ENCODE data around the gene QRSL1.
A peak's percentile ranks its signal among the peaks of the same experiment; 100 is the strongest.

The QRSL1 gene

GRCh38 chr6:106705156-106705555 is 75.8 kb downstream of the QRSL1 start:
- Histone ChIP-seq H3K79me2 (ENCODE audit: control insufficient read depth, insufficient read depth, low read length) (no peaks in the 10 kb centered on the region), H3K9ac (ENCODE audit: low read length) (no peak overlapping the region), H2BK5ac (ENCODE audit: low read length) (no peak overlapping the region), H3K56ac (ENCODE audit: low read length) (no peak overlapping the region), H3K36me3 (ENCODE audit: control insufficient read depth, insufficient read depth, low read length) (no peaks in the 10 kb centered on the region), H3K4me1 (ENCODE audit: control insufficient read depth, low read depth, low read length) (no peaks in the 10 kb centered on the region), H3K4me2 (ENCODE audit: low read length) (no peak overlapping the region), H3K27me3 (ENCODE audit: insufficient read depth, low read length, poor library complexity) (no peaks in the 10 kb centered on the region), H4K8ac (ENCODE audit: low read depth, low read length) (no peak overlapping the region), H3K4me3 (ENCODE audit: low read length) (no peak overlapping the region), H3K79me1 (ENCODE audit: low read length) (no peaks in the 10 kb centered on the region), H3K27ac (ENCODE audit: low read depth, low read length) (no peak overlapping the region), H4K5ac (ENCODE audit: low read length) (no peak overlapping the region), H2AK5ac (ENCODE audit: low read length) (no peak overlapping the region), H3K23ac (ENCODE audit: low read length) (no peak overlapping the region), H3K4ac (ENCODE audit: low read depth, low read length) (no peak overlapping the region), H2BK15ac (replicated peaks; ENCODE audit: low read depth) (no peak overlapping the region), H3K18ac (ENCODE audit: low read length) (no peak overlapping the region), H2BK120ac (ENCODE audit: low read depth, low read length) (no peak overlapping the region)
- no CpG with 5 or more reads among the region's 6 CpGs for WGBS (ENCODE audit: extremely low coverage, insufficient coverage, low lambda C conversion rate)
- no peak for DNase-seq

GRCh38 chr6:106710580-106710979 is 81.2 kb downstream of the QRSL1 start:
- no peak overlapping the region for H3K4ac ChIP-seq (ENCODE audit: low read depth, low read length)
- no peak overlapping the region for H3K9ac ChIP-seq (ENCODE audit: low read length)
- H3K4me3 ChIP-seq (ENCODE audit: low read length) = no peak overlapping the region
- no peaks in the 10 kb centered on the region for H3K79me1 ChIP-seq (ENCODE audit: low read length)
- H4K5ac ChIP-seq (ENCODE audit: low read length) = no peak overlapping the region
- H3K56ac ChIP-seq (ENCODE audit: low read length) = no peak overlapping the region
- no peaks in the 10 kb centered on the region for H3K79me2 ChIP-seq (ENCODE audit: control insufficient read depth, insufficient read depth, low read length)
- no peak overlapping the region for H3K27ac ChIP-seq (ENCODE audit: low read depth, low read length)
- H3K4me2 ChIP-seq (ENCODE audit: low read length) = no peak overlapping the region
- no peaks in the 10 kb centered on the region for H3K36me3 ChIP-seq (ENCODE audit: control insufficient read depth, insufficient read depth, low read length)
- H2BK5ac ChIP-seq (ENCODE audit: low read length) = no peak overlapping the region
- WGBS (ENCODE audit: extremely low coverage, insufficient coverage, low lambda C conversion rate) = no CpG with 5 or more reads among the region's 1 CpG
- no peak overlapping the region for H4K8ac ChIP-seq (ENCODE audit: low read depth, low read length)
- no peak for DNase-seq
- H3K23ac ChIP-seq (ENCODE audit: low read length) = no peak overlapping the region
- peaks cover 2% of the 10 kb centered on the region for H3K4me1 ChIP-seq (ENCODE audit: control insufficient read depth, low read depth, low read length)
- no peak overlapping the region for H2BK120ac ChIP-seq (ENCODE audit: low read depth, low read length)
- no peak overlapping the region for H2BK15ac ChIP-seq (replicated peaks; ENCODE audit: low read depth)
- H3K18ac ChIP-seq (ENCODE audit: low read length) = peak overlapping the region; percentile 18
- no peaks in the 10 kb centered on the region for H3K27me3 ChIP-seq (ENCODE audit: insufficient read depth, low read length, poor library complexity)
- H2AK5ac ChIP-seq (ENCODE audit: low read length) = no peak overlapping the region

GRCh38 chr6:106714281-106714680 is 84.9 kb downstream of the QRSL1 start:
- no peaks in the 10 kb centered on the region for H3K27me3 ChIP-seq (ENCODE audit: insufficient read depth, low read length, poor library complexity)
- no peaks in the 10 kb centered on the region for H3K36me3 ChIP-seq (ENCODE audit: control insufficient read depth, insufficient read depth, low read length)
- no peak overlapping the region for H2BK5ac ChIP-seq (ENCODE audit: low read length)
- H3K4ac ChIP-seq (ENCODE audit: low read depth, low read length) = no peak overlapping the region
- DNase-seq = no peak
- no peak overlapping the region for H3K56ac ChIP-seq (ENCODE audit: low read length)
- peaks cover 5% of the 10 kb centered on the region for H3K4me1 ChIP-seq (ENCODE audit: control insufficient read depth, low read depth, low read length)
- H3K9ac ChIP-seq (ENCODE audit: low read length) = no peak overlapping the region
- no peak overlapping the region for H3K27ac ChIP-seq (ENCODE audit: low read depth, low read length)
- no peaks in the 10 kb centered on the region for H3K79me1 ChIP-seq (ENCODE audit: low read length)
- no peak overlapping the region for H3K4me3 ChIP-seq (ENCODE audit: low read length)
- H4K8ac ChIP-seq (ENCODE audit: low read depth, low read length) = no peak overlapping the region
- H2AK5ac ChIP-seq (ENCODE audit: low read length) = no peak overlapping the region
- no peak overlapping the region for H2BK15ac ChIP-seq (replicated peaks; ENCODE audit: low read depth)
- no peak overlapping the region for H3K4me2 ChIP-seq (ENCODE audit: low read length)
- no peaks in the 10 kb centered on the region for H3K79me2 ChIP-seq (ENCODE audit: control insufficient read depth, insufficient read depth, low read length)
- no CpG with 5 or more reads among the region's 2 CpGs for WGBS (ENCODE audit: extremely low coverage, insufficient coverage, low lambda C conversion rate)
- no peak overlapping the region for H2BK120ac ChIP-seq (ENCODE audit: low read depth, low read length)
- H3K18ac ChIP-seq (ENCODE audit: low read length) = no peak overlapping the region
- no peak overlapping the region for H4K5ac ChIP-seq (ENCODE audit: low read length)
- no peak overlapping the region for H3K23ac ChIP-seq (ENCODE audit: low read length)

- Histone ChIP-seq H3K79me2 (ENCODE audit: control insufficient read depth, insufficient read depth, low read length) (no peaks in the 10 kb centered on the region), H4K8ac (ENCODE audit: low read depth, low read length) (no peak overlapping the region), H3K23ac (ENCODE audit: low read length) (no peak overlapping the region), H3K4me2 (ENCODE audit: low read length) (no peak overlapping the region), H2AK5ac (ENCODE audit: low read length) (no peak overlapping the region), H3K79me1 (ENCODE audit: low read length) (no peaks in the 10 kb centered on the region), H3K4ac (ENCODE audit: low read depth, low read length) (no peak overlapping the region), H4K5ac (ENCODE audit: low read length) (no peak overlapping the region), H2BK5ac (ENCODE audit: low read length) (peak overlapping the region; percentile 59), H3K18ac (ENCODE audit: low read length) (no peak overlapping the region), H3K4me1 (ENCODE audit: control insufficient read depth, low read depth, low read length) (peaks cover 5% of the 10 kb centered on the region), H3K27ac (ENCODE audit: low read depth, low read length) (no peak overlapping the region), H3K56ac (ENCODE audit: low read length) (peak overlapping the region; percentile 49), H2BK15ac (replicated peaks; ENCODE audit: low read depth) (no peak overlapping the region), H2BK120ac (ENCODE audit: low read depth, low read length) (no peak overlapping the region), H3K27me3 (ENCODE audit: insufficient read depth, low read length, poor library complexity) (no peaks in the 10 kb centered on the region), H3K9ac (ENCODE audit: low read length) (no peak overlapping the region), H3K4me3 (ENCODE audit: low read length) (no peak overlapping the region), H3K36me3 (ENCODE audit: control insufficient read depth, insufficient read depth, low read length) (no peaks in the 10 kb centered on the region)
- no peak for DNase-seq
- no CpG with 5 or more reads among the region's 5 CpGs for WGBS (ENCODE audit: extremely low coverage, insufficient coverage, low lambda C conversion rate)
Observed at GRCh38 chr6:106715922-106716321, 86.5 kb downstream of the QRSL1 start.

- no peak overlapping the region for H2BK5ac ChIP-seq (ENCODE audit: low read length)
- H3K4ac ChIP-seq (ENCODE audit: low read depth, low read length) = no peak overlapping the region
- no peak overlapping the region for H2BK120ac ChIP-seq (ENCODE audit: low read depth, low read length)
- H4K8ac ChIP-seq (ENCODE audit: low read depth, low read length) = no peak overlapping the region
- H3K27me3 ChIP-seq (ENCODE audit: insufficient read depth, low read length, poor library complexity) = no peaks in the 10 kb centered on the region
- no peak overlapping the region for H3K56ac ChIP-seq (ENCODE audit: low read length)
- no peak overlapping the region for H3K4me3 ChIP-seq (ENCODE audit: low read length)
- H3K27ac ChIP-seq (ENCODE audit: low read depth, low read length) = no peak overlapping the region
- DNase-seq = no peak
- no peaks in the 10 kb centered on the region for H3K36me3 ChIP-seq (ENCODE audit: control insufficient read depth, insufficient read depth, low read length)
- no peak overlapping the region for H3K23ac ChIP-seq (ENCODE audit: low read length)
- H3K9ac ChIP-seq (ENCODE audit: low read length) = no peak overlapping the region
- H3K18ac ChIP-seq (ENCODE audit: low read length) = no peak overlapping the region
- WGBS (ENCODE audit: extremely low coverage, insufficient coverage, low lambda C conversion rate) = no CpG with 5 or more reads among the region's 2 CpGs
- H3K79me2 ChIP-seq (ENCODE audit: control insufficient read depth, insufficient read depth, low read length) = no peaks in the 10 kb centered on the region
- H3K4me2 ChIP-seq (ENCODE audit: low read length) = no peak overlapping the region
- H4K5ac ChIP-seq (ENCODE audit: low read length) = no peak overlapping the region
- H2BK15ac ChIP-seq (replicated peaks; ENCODE audit: low read depth) = no peak overlapping the region
- H3K79me1 ChIP-seq (ENCODE audit: low read length) = no peaks in the 10 kb centered on the region
- peaks cover 5% of the 10 kb centered on the region for H3K4me1 ChIP-seq (ENCODE audit: control insufficient read depth, low read depth, low read length)
- no peak overlapping the region for H2AK5ac ChIP-seq (ENCODE audit: low read length)
Observed at GRCh38 chr6:106716966-106717365, 87.6 kb downstream of the QRSL1 start.
